H54 (cell line): ENCODE results near the gene ARHGEF12.

ENCODE experiments used
- DNase-seq: peaks from one replicate; pipeline ENCODE4 v3.0.0; 2011; ENCODE audit warnings: low spot score, mixed read lengths; ENCODE audit not compliant: insufficient read length
- FAIRE-seq: peaks from 3 replicates; lab custom pipeline; 2011; peaks lifted over from hg19 to GRCh38; lab: Jason Lieb, UNC
- POLR2A ChIP-seq: IDR thresholded peaks from 2 replicates; pipeline ENCODE4 v1.6.1; 2011; ENCODE audit warnings: low read depth, mild to moderate bottlenecking, low read length

ARHGEF12 gene

GRCh38 chr11:120527111-120527761 lies 191.0 kb downstream of the ARHGEF12 start:
- no peak for DNase-seq
- no peak for TF ChIP-seq POLR2A
- FAIRE-seq: no peak

GRCh38 chr11:120528749-120529148 lies 192.5 kb downstream of the ARHGEF12 start:
- TF ChIP-seq POLR2A: no peak
- FAIRE-seq: no peak

GRCh38 chr11:120529214-120529613 lies 193.0 kb downstream of the ARHGEF12 start:
- TF ChIP-seq POLR2A: no peak
- DNase-seq (no peak), FAIRE-seq (no peak)

More at GRCh38 chr11:120528749-120529148, 192.5 kb downstream of the ARHGEF12 start:
- no peak for DNase-seq

- no peak for TF ChIP-seq POLR2A
- FAIRE-seq (no peak), DNase-seq (no peak)
Measured at GRCh38 chr11:120529911-120530310, 193.7 kb downstream of the ARHGEF12 start.

- DNase-seq (no peak), FAIRE-seq (no peak)
- no peak for TF ChIP-seq POLR2A
Measured at GRCh38 chr11:120532082-120532831, 196.0 kb downstream of the ARHGEF12 start.

- no peak for TF ChIP-seq POLR2A
- FAIRE-seq (no peak), DNase-seq (no peak)
Measured at GRCh38 chr11:120532832-120533196, 196.6 kb downstream of the ARHGEF12 start.

- no peak for TF ChIP-seq POLR2A
- no peak for DNase-seq
- FAIRE-seq: no peak
Measured at GRCh38 chr11:120536091-120536796, 200.0 kb downstream of the ARHGEF12 start.

- FAIRE-seq: no peak
- DNase-seq: no peak
- TF ChIP-seq POLR2A: no peak
Measured at GRCh38 chr11:120536797-120537169, 200.6 kb downstream of the ARHGEF12 start.

GRCh38 chr11:120537996-120538395 lies 201.8 kb downstream of the ARHGEF12 start:
- DNase-seq (no peak), FAIRE-seq (no peak)
- no peak for TF ChIP-seq POLR2A

GRCh38 chr11:120538707-120539106 lies 202.5 kb downstream of the ARHGEF12 start:
- TF ChIP-seq POLR2A: no peak
- DNase-seq: no peak
- FAIRE-seq: no peak
